HepG2 (cell line): Measurements from ENCODE around the gene TACC3. TPM values are rescaled to one million over a fixed set of nuclear protein-coding genes. Genes with fewer than 3 reads are reported as not detected.
A peak's percentile ranks its signal among the peaks of the same experiment; 100 is the strongest.

ENCODE experiments used
- CBX5 ChIP-seq: sonication (generic); formaldehyde crosslinking; IDR thresholded peaks from 2 replicates; pipeline ENCODE4 v1.4.0; 2020; ENCODE audit warnings: missing genetic modification reagents, borderline replicate concordance
- CENPT ChIP-seq: sonication (generic); formaldehyde crosslinking; IDR thresholded peaks from 2 replicates; pipeline ENCODE4 v1.8.0; 2022; ENCODE audit warnings: low read depth, mild to moderate bottlenecking, moderate library complexity, missing genetic modification reagents
- HCFC1 ChIP-seq: fragments of 150-350 bp; IDR thresholded peaks from 2 replicates; pipeline ENCODE4 v1.6.1; 2014; ENCODE audit warnings: low read depth, low read length
- KDM4B ChIP-seq: sonication (generic); formaldehyde crosslinking; IDR thresholded peaks from 2 replicates; pipeline ENCODE4 v1.4.0; 2020; ENCODE audit warnings: missing genetic modification reagents
- MED1 ChIP-seq: sonication (generic); formaldehyde crosslinking; IDR thresholded peaks from 2 replicates; pipeline ENCODE4 v1.4.0; 2020; ENCODE audit warnings: missing genetic modification reagents
- PRMT3 ChIP-seq: sonication (generic); formaldehyde crosslinking; IDR thresholded peaks from 2 replicates; pipeline ENCODE4 v1.8.1; 2022; ENCODE audit warnings: low read depth, mild to moderate bottlenecking, moderate library complexity, missing genetic modification reagents, borderline replicate concordance
- RXRB ChIP-seq: IDR thresholded peaks from 2 replicates; pipeline ENCODE4 v1.6.1; 2016; ENCODE audit warnings: borderline replicate concordance, missing genetic modification reagents, missing compliant biosample characterization
- SMAD9 ChIP-seq: sonication (generic); formaldehyde crosslinking; IDR thresholded peaks from 2 replicates; pipeline ENCODE4 v1.5.1; 2020; ENCODE audit warnings: mild to moderate bottlenecking, missing genetic modification reagents
- ZKSCAN8 ChIP-seq: IDR thresholded peaks from 2 replicates; pipeline ENCODE4 v1.6.1; 2016; ENCODE audit warnings: borderline replicate concordance, missing genetic modification reagents, missing compliant biosample characterization
- ZNF101 ChIP-seq: sonication (generic); formaldehyde crosslinking; IDR thresholded peaks from 2 replicates; pipeline ENCODE4 v1.4.0; 2020; ENCODE audit warnings: mild to moderate bottlenecking, low read depth, missing genetic modification reagents, borderline replicate concordance
- ZNF12 ChIP-seq: sonication (generic); formaldehyde crosslinking; IDR thresholded peaks from 2 replicates; pipeline ENCODE4 v1.5.0; 2020; ENCODE audit warnings: missing genetic modification reagents
- ZNF282 ChIP-seq: fragments of 450-650 bp; IDR thresholded peaks from 2 replicates; pipeline ENCODE4 v1.6.1; 2018; ENCODE audit not compliant: partially characterized antibody
- ZNF549 ChIP-seq: sonication (generic); formaldehyde crosslinking; IDR thresholded peaks from 2 replicates; pipeline ENCODE4 v1.5.0; 2020; ENCODE audit warnings: missing genetic modification reagents
- ZNF619 ChIP-seq: sonication (generic); formaldehyde crosslinking; IDR thresholded peaks from 2 replicates; pipeline ENCODE4 v1.4.0; 2020; ENCODE audit warnings: mild to moderate bottlenecking, missing genetic modification reagents
- ZSCAN21 ChIP-seq: sonication (generic); formaldehyde crosslinking; IDR thresholded peaks from 2 replicates; pipeline ENCODE4 v1.8.0; 2022; ENCODE audit warnings: mild to moderate bottlenecking, missing genetic modification reagents, moderate library complexity, borderline replicate concordance
- ZSCAN31 ChIP-seq: sonication (generic); formaldehyde crosslinking; IDR thresholded peaks from 2 replicates; pipeline ENCODE4 v1.5.0; 2020; ENCODE audit warnings: low read depth, mild to moderate bottlenecking, missing genetic modification reagents
- polyA plus RNA-seq, 8 experiments: library from polyadenylated mRNA; depleted of rRNA in 3 of 8; stranded (reverse) in 7 of 8; unstranded in 1 of 8; fragments of >200 nt; fragmentation: Illumina TruSeq in 4 of 8; extraction: Trizol in 4 of 8; gene quantifications; 2 replicates each; pipeline versions ENCODE4 v1.2.1 to v1.2.3, GENCODE V29; 2011 to 2016; ENCODE audit warnings: low read depth in 4 of 8, missing spikeins in 1 of 8, mixed read lengths in 1 of 8; ENCODE audit not compliant: insufficient read depth in 1 of 8
- total RNA-seq, 5 experiments: library from RNA; depleted of rRNA; stranded (reverse); fragments of >200 nt; fragmentation: Illumina TruSeq; extraction: Trizol; gene quantifications; 2 replicates each; pipeline ENCODE4 v1.2.3, GENCODE V29; 2016; ENCODE audit warnings: low read depth in 1 of 5
- TF ChIP-seq, protein P1 (sequence below): IDR thresholded peaks from 2 replicates; pipeline ENCODE4 v1.6.1; 2012; ENCODE audit warnings: low read depth, low read length, improper control_type of control experiment
- TF ChIP-seq, protein P2 (sequence below): IDR thresholded peaks from 2 replicates; pipeline ENCODE4 v1.6.1; 2016
- TF ChIP-seq, protein P3 (sequence below), 2 experiments: IDR thresholded peaks; 2 replicates each; pipeline ENCODE4 v1.6.1; 2011 to 2012; ENCODE audit warnings: low read length in 2 of 2, borderline replicate concordance in 1 of 2, low read depth in 1 of 2, mild to moderate bottlenecking in 1 of 2, moderate library complexity in 1 of 2
- TF ChIP-seq, protein P4 (sequence below): IDR thresholded peaks from 2 replicates; pipeline ENCODE4 v1.6.1; 2016; ENCODE audit warnings: low read depth

The TACC3 gene
- total and polyA plus RNA-seq, 2 of the 13 experiments (the other 11 are each of a cell fraction or from before 2014, with no cell fraction given): 20.3 to 21.2 TPM

DNA sequence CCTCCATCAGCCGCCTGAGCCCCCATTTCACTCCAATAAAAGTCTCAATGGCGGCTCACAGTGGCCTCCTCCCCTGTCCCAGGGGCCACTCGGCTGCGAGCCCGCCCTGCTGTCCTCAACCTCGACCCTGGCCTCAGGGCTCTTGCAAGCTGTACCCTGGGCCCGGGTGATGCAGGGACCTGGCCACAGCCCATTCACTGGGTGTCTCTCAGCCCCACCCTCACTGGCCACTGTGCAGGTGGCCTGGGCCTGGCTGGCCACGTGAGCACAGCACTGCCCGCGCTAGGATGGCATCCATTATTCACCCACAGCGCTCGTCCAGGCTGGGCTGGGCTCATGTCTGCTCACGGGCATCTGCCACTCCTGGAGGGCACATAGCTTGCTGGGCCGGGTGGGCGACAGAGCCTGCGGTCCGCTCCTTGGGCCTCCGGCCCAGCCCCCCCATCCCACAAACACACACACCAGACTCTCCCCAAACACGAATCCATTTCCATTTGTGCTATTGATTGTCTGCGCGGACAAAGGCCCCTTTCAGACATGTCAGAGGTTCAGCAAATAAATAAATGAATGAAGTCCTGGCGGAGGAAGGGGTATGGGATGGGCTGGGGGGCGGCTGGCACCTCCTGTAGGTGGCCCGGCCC is 55.3 kb downstream of the TACC3 start (continued):
- TF ChIP-seq, protein P1, sequence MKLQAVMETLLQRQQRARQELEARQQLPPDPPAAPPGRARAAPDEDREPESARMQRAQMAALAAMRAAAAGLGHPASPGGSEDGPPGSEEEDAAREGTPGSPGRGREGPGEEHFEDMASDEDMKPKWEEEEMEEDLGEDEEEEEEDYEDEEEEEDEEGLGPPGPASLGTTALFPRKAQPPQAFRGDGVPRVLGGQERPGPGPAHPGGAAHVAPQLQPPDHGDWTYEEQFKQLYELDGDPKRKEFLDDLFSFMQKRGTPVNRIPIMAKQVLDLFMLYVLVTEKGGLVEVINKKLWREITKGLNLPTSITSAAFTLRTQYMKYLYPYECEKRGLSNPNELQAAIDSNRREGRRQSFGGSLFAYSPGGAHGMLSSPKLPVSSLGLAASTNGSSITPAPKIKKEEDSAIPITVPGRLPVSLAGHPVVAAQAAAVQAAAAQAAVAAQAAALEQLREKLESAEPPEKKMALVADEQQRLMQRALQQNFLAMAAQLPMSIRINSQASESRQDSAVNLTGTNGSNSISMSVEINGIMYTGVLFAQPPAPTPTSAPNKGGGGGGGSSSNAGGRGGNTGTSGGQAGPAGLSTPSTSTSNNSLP: no peak
- TF ChIP-seq PRMT3 (CRISPR knock-in tag) (no peak), CBX5 (CRISPR knock-in tag) (peak; percentile 61; the same call in 1 of the 2 replicates), ZKSCAN8 (CRISPR knock-in tag) (peak; percentile 85; the same call in 1 of the 2 replicates), CENPT (CRISPR knock-in tag) (no peak), ZNF549 (CRISPR knock-in tag) (no peak), RXRB (CRISPR knock-in tag) (peak; percentile 87; the same call in 1 of the 2 replicates), SMAD9 (CRISPR knock-in tag) (no peak), ZNF282 (no peak), MED1 (CRISPR knock-in tag) (peak; percentile 90), KDM4B (CRISPR knock-in tag) (peak; percentile 74; the same call in 1 of the 2 replicates), ZNF12 (CRISPR knock-in tag) (peak; percentile 47; the same call in 1 of the 2 replicates), HCFC1 (no peak), ZNF101 (CRISPR knock-in tag) (no peak), ZSCAN31 (no peak), ZNF619 (CRISPR knock-in tag) (peak; percentile 12; the same call in 1 of the 2 replicates), ZSCAN21 (CRISPR knock-in tag) (peak; percentile 79; the same call in 1 of the 2 replicates)
- TF ChIP-seq, protein P2, sequence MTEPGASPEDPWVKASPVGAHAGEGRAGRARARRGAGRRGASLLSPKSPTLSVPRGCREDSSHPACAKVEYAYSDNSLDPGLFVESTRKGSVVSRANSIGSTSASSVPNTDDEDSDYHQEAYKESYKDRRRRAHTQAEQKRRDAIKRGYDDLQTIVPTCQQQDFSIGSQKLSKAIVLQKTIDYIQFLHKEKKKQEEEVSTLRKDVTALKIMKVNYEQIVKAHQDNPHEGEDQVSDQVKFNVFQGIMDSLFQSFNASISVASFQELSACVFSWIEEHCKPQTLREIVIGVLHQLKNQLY (CRISPR knock-in tag): peak; percentile 95
- TF ChIP-seq, protein P3, sequence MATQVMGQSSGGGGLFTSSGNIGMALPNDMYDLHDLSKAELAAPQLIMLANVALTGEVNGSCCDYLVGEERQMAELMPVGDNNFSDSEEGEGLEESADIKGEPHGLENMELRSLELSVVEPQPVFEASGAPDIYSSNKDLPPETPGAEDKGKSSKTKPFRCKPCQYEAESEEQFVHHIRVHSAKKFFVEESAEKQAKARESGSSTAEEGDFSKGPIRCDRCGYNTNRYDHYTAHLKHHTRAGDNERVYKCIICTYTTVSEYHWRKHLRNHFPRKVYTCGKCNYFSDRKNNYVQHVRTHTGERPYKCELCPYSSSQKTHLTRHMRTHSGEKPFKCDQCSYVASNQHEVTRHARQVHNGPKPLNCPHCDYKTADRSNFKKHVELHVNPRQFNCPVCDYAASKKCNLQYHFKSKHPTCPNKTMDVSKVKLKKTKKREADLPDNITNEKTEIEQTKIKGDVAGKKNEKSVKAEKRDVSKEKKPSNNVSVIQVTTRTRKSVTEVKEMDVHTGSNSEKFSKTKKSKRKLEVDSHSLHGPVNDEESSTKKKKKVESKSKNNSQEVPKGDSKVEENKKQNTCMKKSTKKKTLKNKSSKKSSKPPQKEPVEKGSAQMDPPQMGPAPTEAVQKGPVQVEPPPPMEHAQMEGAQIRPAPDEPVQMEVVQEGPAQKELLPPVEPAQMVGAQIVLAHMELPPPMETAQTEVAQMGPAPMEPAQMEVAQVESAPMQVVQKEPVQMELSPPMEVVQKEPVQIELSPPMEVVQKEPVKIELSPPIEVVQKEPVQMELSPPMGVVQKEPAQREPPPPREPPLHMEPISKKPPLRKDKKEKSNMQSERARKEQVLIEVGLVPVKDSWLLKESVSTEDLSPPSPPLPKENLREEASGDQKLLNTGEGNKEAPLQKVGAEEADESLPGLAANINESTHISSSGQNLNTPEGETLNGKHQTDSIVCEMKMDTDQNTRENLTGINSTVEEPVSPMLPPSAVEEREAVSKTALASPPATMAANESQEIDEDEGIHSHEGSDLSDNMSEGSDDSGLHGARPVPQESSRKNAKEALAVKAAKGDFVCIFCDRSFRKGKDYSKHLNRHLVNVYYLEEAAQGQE (IDR thresholded peaks at IDR 0.05; ENCODE audit: borderline replicate concordance in 1 of 2, low read depth in 1 of 2, low read length in 2 of 2): no peak
- TF ChIP-seq, protein P4, sequence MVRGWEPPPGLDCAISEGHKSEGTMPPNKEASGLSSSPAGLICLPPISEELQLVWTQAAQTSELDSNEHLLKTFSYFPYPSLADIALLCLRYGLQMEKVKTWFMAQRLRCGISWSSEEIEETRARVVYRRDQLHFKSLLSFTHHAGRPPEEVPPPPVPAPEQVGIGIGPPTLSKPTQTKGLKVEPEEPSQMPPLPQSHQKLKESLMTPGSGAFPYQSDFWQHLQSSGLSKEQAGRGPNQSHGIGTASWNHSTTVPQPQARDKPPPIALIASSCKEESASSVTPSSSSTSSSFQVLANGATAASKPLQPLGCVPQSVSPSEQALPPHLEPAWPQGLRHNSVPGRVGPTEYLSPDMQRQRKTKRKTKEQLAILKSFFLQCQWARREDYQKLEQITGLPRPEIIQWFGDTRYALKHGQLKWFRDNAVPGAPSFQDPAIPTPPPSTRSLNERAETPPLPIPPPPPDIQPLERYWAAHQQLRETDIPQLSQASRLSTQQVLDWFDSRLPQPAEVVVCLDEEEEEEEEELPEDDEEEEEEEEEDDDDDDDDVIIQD: 0 out of 2 replicates have a peak, but pooled peaks have one; percentile 12
